ENCODE data around the gene KIAA1755. TPM values are rescaled to one million over a fixed set of nuclear protein-coding genes. Genes with fewer than 3 reads are reported as not detected.

Gene KIAA1755
- total RNA-seq, 1 experiment from 2014 or later, result 0.17 TPM

DNA sequence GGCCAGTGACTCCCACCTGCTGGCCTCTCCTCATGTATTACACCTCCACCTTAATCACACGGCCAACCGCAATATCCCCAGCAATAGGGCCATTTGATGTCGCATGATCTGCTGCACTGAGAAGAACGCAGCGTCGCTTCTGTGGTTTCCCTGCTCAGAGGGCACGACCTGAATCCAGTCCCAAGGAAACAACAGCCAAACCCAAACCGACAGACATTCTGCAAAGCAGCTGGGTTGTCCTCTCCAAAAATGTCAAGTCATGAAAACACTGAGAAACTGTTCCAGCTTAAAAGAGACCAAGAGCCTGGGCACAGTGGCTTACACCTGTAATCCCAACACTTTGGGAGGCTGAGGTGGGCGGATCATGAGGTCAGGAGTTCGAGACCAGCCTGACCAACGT lies 35.9 kb upstream of the KIAA1755 start:
- WGBS (ENCODE audit: extremely low coverage, insufficient read length, low lambda C conversion rate), result no CpG with 5 or more reads among the region's 11 CpGs
- Histone ChIP-seq H4K20me1 (ENCODE audit: control insufficient read depth, insufficient read depth, insufficient read length) (peaks cover 2% of the 10 kb centered on the region), H3K56ac (ENCODE audit: insufficient read length, low read depth, low read length) (no peak overlapping the region), H3K9me3 (ENCODE audit: control insufficient read depth, low read depth, low read length) (no peaks in the 10 kb centered on the region), H3K4me1 (ENCODE audit: insufficient read depth, low read length) (no peaks in the 10 kb centered on the region; the same call in 1 of the 2 replicates), H4K91ac (ENCODE audit: insufficient read length, low read depth, low read length) (no peak overlapping the region), H3K18ac (ENCODE audit: insufficient read length, low read depth, low read length) (no peak overlapping the region), H2BK5ac (ENCODE audit: insufficient read length, low read length) (no peak overlapping the region), H4K8ac (replicated peaks; ENCODE audit: insufficient read length, low read depth, low read length) (no peak overlapping the region), H3K4me2 (ENCODE audit: insufficient read depth, insufficient read length, low read length) (no peak overlapping the region), H3K23ac (ENCODE audit: insufficient read length, low read depth, low read length) (no peak overlapping the region), H2BK20ac (ENCODE audit: low read depth, low read length, poor library complexity, severe bottlenecking) (no peak overlapping the region), H3K79me2 (ENCODE audit: insufficient read depth, low read length) (no peaks in the 10 kb centered on the region), H3K4ac (ENCODE audit: low read depth, low read length) (no peak overlapping the region), H3K79me1 (ENCODE audit: insufficient read depth, low read depth, low read length, poor library complexity, severe bottlenecking) (no peaks in the 10 kb centered on the region), H2BK12ac (ENCODE audit: insufficient read length, low read depth, low read length) (no peak overlapping the region), H2AK5ac (ENCODE audit: insufficient read length, low read length) (no peak overlapping the region), H2BK120ac (ENCODE audit: low read depth, low read length, poor library complexity, severe bottlenecking) (no peak overlapping the region), H2BK15ac (ENCODE audit: low read depth, low read length) (no peak overlapping the region), H3T11ph (ENCODE audit: low read length) (no peak overlapping the region), H3K27ac (ENCODE audit: insufficient read length, low read depth, low read length) (no peak overlapping the region), H3K23me2 (ENCODE audit: insufficient read length, low read depth, low read length, poor library complexity, severe bottlenecking) (no peaks in the 10 kb centered on the region), H3K27me3 (ENCODE audit: insufficient read depth, low read length) (no peaks in the 10 kb centered on the region), H4K5ac (ENCODE audit: insufficient read length, low read depth, low read length) (no peak overlapping the region), H3K14ac (ENCODE audit: insufficient read depth, low read length) (no peak overlapping the region), H2AFZ (ENCODE audit: low read length) (no peak overlapping the region), H3K9ac (ENCODE audit: extremely low read depth, insufficient read length, low read length) (no peak overlapping the region)
- DNase-seq, result no peak
- TF ChIP-seq, protein P1, sequence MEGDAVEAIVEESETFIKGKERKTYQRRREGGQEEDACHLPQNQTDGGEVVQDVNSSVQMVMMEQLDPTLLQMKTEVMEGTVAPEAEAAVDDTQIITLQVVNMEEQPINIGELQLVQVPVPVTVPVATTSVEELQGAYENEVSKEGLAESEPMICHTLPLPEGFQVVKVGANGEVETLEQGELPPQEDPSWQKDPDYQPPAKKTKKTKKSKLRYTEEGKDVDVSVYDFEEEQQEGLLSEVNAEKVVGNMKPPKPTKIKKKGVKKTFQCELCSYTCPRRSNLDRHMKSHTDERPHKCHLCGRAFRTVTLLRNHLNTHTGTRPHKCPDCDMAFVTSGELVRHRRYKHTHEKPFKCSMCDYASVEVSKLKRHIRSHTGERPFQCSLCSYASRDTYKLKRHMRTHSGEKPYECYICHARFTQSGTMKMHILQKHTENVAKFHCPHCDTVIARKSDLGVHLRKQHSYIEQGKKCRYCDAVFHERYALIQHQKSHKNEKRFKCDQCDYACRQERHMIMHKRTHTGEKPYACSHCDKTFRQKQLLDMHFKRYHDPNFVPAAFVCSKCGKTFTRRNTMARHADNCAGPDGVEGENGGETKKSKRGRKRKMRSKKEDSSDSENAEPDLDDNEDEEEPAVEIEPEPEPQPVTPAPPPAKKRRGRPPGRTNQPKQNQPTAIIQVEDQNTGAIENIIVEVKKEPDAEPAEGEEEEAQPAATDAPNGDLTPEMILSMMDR (conservative IDR thresholded peaks at IDR 0.05), result no peak
- H3K36me3 Mint-ChIP-seq (ENCODE audit: insufficient read depth in 1 of 3, low read depth in 3 of 3), result no peaks in the 10 kb centered on the region; a peak in 1 of 7 replicates
- H3K27me3 Mint-ChIP-seq (ENCODE audit: low read depth), result no peaks in the 10 kb centered on the region
- H3K9me3 Mint-ChIP-seq, result no peaks in the 10 kb centered on the region; a peak in 1 of 5 replicates
- H3K27ac Mint-ChIP-seq, result no peak overlapping the region; a peak in 1 of 7 replicates
- no peak overlapping the region for H3K4me3 Mint-ChIP-seq
- peaks cover 19 to 32% of the 10 kb centered on the region in 2 experiments for H3K4me1 Mint-ChIP-seq

Data from H9 (cell line).